Hepatic stellate cell (primary cell): ENCODE measurements around the gene INTS13.
"Not testable (repeated sequence)": the region's sequence is repeated elsewhere in the genome, so short reads cannot be mapped to it uniquely, and the experiment has no call there.

Source experiments
- DNase-seq: peaks from one replicate; pipeline ENCODE4 v3.0.0; 2011; ENCODE audit warnings: low spot score

Gene INTS13

GRCh38 chr12:26937863-26938700 is at the start of gene INTS13, which contains the start of gene FGFR1OP2:
TSS of gene INTS13 (minus strand) at chr12:26937981. CDS start at chr12:26936803, 1,178 bp downstream.
TSS of gene FGFR1OP2 (plus strand) at chr12:26938470. CDS start at chr12:26954159, 15,689 bp downstream.
- peak; percentile 93 for DNase-seq

GRCh38 chr12:26982866-26983265 is 45.1 kb upstream of the INTS13 start:
- DNase-seq, result no peak

- DNase-seq, result no peak
Observed at GRCh38 chr12:26979733-26980132, 42.0 kb upstream of the INTS13 start.

- DNase-seq, result no peak
Observed at GRCh38 chr12:26978801-26979200, 41.0 kb upstream of the INTS13 start.

GRCh38 chr12:26976687-26977086 is 38.9 kb upstream of the INTS13 start:
- DNase-seq, result no peak

- no peak for DNase-seq
Observed at GRCh38 chr12:26971963-26972362, 34.2 kb upstream of the INTS13 start.

- no peak for DNase-seq
Observed at GRCh38 chr12:26970136-26970535, 32.4 kb upstream of the INTS13 start.

GRCh38 chr12:26966842-26967241 is 29.1 kb upstream of the INTS13 start:
- DNase-seq, result no peak

GRCh38 chr12:26963413-26963812 is 25.6 kb upstream of the INTS13 start:
- no peak for DNase-seq

- DNase-seq, result no peak
Observed at GRCh38 chr12:26961803-26962202, 24.0 kb upstream of the INTS13 start.

GRCh38 chr12:26961391-26961790 is 23.6 kb upstream of the INTS13 start:
- DNase-seq, result not testable (repeated sequence)

- no peak for DNase-seq
Observed at GRCh38 chr12:26954027-26954426, 16.2 kb upstream of the INTS13 start.

GRCh38 chr12:26953447-26953846 is 15.7 kb upstream of the INTS13 start:
- no peak for DNase-seq

GRCh38 chr12:26948309-26948708 is 10.5 kb upstream of the INTS13 start:
- no peak for DNase-seq

- no peak for DNase-seq
Observed at GRCh38 chr12:26941215-26941594, 3.4 kb upstream of the INTS13 start.

- no peak for DNase-seq
Observed at GRCh38 chr12:26940516-26941214, 2.9 kb upstream of the INTS13 start.

GRCh38 chr12:26939953-26940352 is 2.2 kb upstream of the INTS13 start:
- no peak for DNase-seq

GRCh38 chr12:26939192-26939832 is 1.5 kb upstream of the INTS13 start:
- no peak for DNase-seq

- DNase-seq, result peak; percentile 27
Observed at GRCh38 chr12:26938701-26939062, 901 bp upstream of the INTS13 start.

GRCh38 chr12:26937443-26937862 is 328 bp downstream of the INTS13 start:
- no peak for DNase-seq

GRCh38 chr12:26936559-26937442 is 980 bp downstream of the INTS13 start:
- DNase-seq, result no peak
